HCT116 (cell line): Measurements from ENCODE around the gene IRF2BP2. TPM values are rescaled to one million over a fixed set of nuclear protein-coding genes. Genes with fewer than 3 reads are reported as not detected.

Experiments
- ATAC-seq: fragments of 200-7000 bp; cut with Tn5 transposase; 2 replicates; pipeline ENCODE4 v1.9.1; 2020; ENCODE audit warnings: mild to moderate bottlenecking, moderate library complexity
- BruUV-seq: library from RNA; stranded (reverse); fragments of 400-500 nt; replicated peaks from 2 replicates; lab custom pipeline; 2021; lab: Mats Ljungman, UMichigan
- CTCF ChIA-PET: fragments of 300-600 bp; sonication (Branson Sonifier 250); formaldehyde crosslinking; loops from one replicate; lab custom pipeline; 2021; ENCODE audit warnings: antibody characterized with exemption; lab: Charles Lee
- POLR2A ChIA-PET: fragments of 300-600, 350-600 bp; sonication (Branson Sonifier 250); formaldehyde crosslinking; loops from one replicate; lab custom pipeline; 2021; ENCODE audit warnings: antibody characterized with exemption; lab: Charles Lee
- RAD21 ChIA-PET, 2 experiments: fragments of 300-600 bp; sonication (Branson Sonifier 250); formaldehyde crosslinking; loops; one replicate each; lab custom pipeline; 2023; ENCODE audit warnings: low total read pairs in 2 of 2; ENCODE audit not compliant: uncharacterized antibody in 2 of 2, unreplicated experiment in 2 of 2, low non-redundant PET in 1 of 2; lab: Charles Lee
- DNase-seq: peaks from one replicate; pipeline ENCODE4 v3.0.0-alpha.2; 2010; ENCODE audit warnings: low read depth, low spot score
- H2AFZ ChIP-seq: fragments of 200-600 bp; shearing (Covaris generic), sonication (generic); 2 replicates; pipeline ENCODE4 v1.6.1; 2017; ENCODE audit warnings: low read depth, mixed run types, mixed read lengths, antibody characterized with exemption, low read length; ENCODE audit not compliant: poor library complexity, severe bottlenecking
- H3K27ac ChIP-seq: 2 replicates; pipeline ENCODE4 v1.5.1; 2012; ENCODE audit warnings: low read depth, low read length
- H3K27me3 ChIP-seq: fragments of 200-600 bp; sonication (generic); 2 replicates; pipeline ENCODE4 v1.6.1; 2016; ENCODE audit warnings: mixed run types, low read length, mixed read lengths; ENCODE audit not compliant: insufficient read depth
- H3K36me3 ChIP-seq, 2 experiments: fragments of 200-500 bp in 1 of 2; fragments of 200-600 bp in 1 of 2; sonication (Bioruptor generic) in 1 of 2; sonication (generic) in 1 of 2; 2 replicates each; pipeline versions ENCODE4 v1.5.1 to v1.6.1; 2014 to 2016; ENCODE audit warnings: low read length in 2 of 2, inconsistent platforms in 1 of 2, mixed read lengths in 1 of 2, mixed run types in 1 of 2; ENCODE audit not compliant: insufficient read depth in 2 of 2, control insufficient read depth in 1 of 2
- H3K4me1 ChIP-seq, 2 experiments: fragments of 200-600 bp in 1 of 2; sonication (generic) in 1 of 2; 2 replicates each; pipeline versions ENCODE4 v1.5.1 to v1.6.1; 2012 to 2017; ENCODE audit warnings: low read length in 2 of 2, inconsistent platforms in 1 of 2, mild to moderate bottlenecking in 1 of 2, mixed read lengths in 1 of 2, mixed run types in 1 of 2, moderate library complexity in 1 of 2; ENCODE audit not compliant: insufficient read depth in 2 of 2, control insufficient read depth in 1 of 2
- H3K4me2 ChIP-seq: fragments of 200-600 bp; sonication (generic); 2 replicates; pipeline ENCODE4 v1.6.1; 2017; ENCODE audit warnings: mixed run types, low read length, mixed read lengths
- H3K4me3 ChIP-seq, 2 experiments: fragments of 200-600 bp in 1 of 2; sonication (generic) in 1 of 2; replicated peaks in 1 of 2; 2 replicates each; pipeline ENCODE4 v1.5.1; 2011 to 2016; ENCODE audit warnings: low read length in 2 of 2, control low read depth in 1 of 2, low read depth in 1 of 2, mild to moderate bottlenecking in 1 of 2, mixed read lengths in 1 of 2, mixed run types in 1 of 2
- H3K79me2 ChIP-seq: fragments of 200-600 bp; sonication (generic); 2 replicates; pipeline ENCODE4 v1.6.1; 2017; ENCODE audit warnings: mild to moderate bottlenecking, mixed run types, low read length, moderate library complexity, mixed read lengths; ENCODE audit not compliant: insufficient read depth
- H3K9ac ChIP-seq: fragments of 200-600 bp; sonication (generic); 2 replicates; pipeline ENCODE4 v1.6.1; 2016; ENCODE audit warnings: low read length, mixed read lengths
- H3K9me2 ChIP-seq: fragments of 200-600 bp; sonication (generic), shearing (Covaris generic); 2 replicates; pipeline ENCODE4 v1.6.1; 2017; ENCODE audit warnings: mixed run types, mild to moderate bottlenecking, moderate library complexity; ENCODE audit not compliant: insufficient read depth
- H3K9me3 ChIP-seq, 2 experiments: fragments of 200-500 bp in 1 of 2; fragments of 200-600 bp in 1 of 2; sonication (Bioruptor generic) in 1 of 2; sonication (generic) in 1 of 2; 2 replicates each; pipeline ENCODE4 v1.6.1; 2014 to 2017; ENCODE audit warnings: low read length in 2 of 2, mixed read lengths in 2 of 2, inconsistent platforms in 1 of 2, low read depth in 1 of 2, mild to moderate bottlenecking in 1 of 2, mixed run types in 1 of 2, moderate library complexity in 1 of 2; ENCODE audit not compliant: control insufficient read depth in 1 of 2, insufficient read depth in 1 of 2
- H4K20me1 ChIP-seq: fragments of 200-600 bp; sonication (generic), shearing (Covaris generic); 2 replicates; pipeline ENCODE4 v1.6.1; 2017; ENCODE audit warnings: mixed run types, mild to moderate bottlenecking, moderate library complexity; ENCODE audit not compliant: insufficient read depth
- ATF3 ChIP-seq: IDR thresholded peaks from 2 replicates; pipeline ENCODE4 v1.6.1; 2012
- CEBPB ChIP-seq: IDR thresholded peaks from 2 replicates; pipeline ENCODE4 v1.6.1; 2012; ENCODE audit warnings: low read depth
- EZH2 ChIP-seq: fragments of 200-600 bp; sonication (generic); IDR thresholded peaks from 2 replicates; pipeline ENCODE4 v1.6.1; 2017; ENCODE audit warnings: antibody characterized with exemption, mixed run types
- EZH2phosphoT487 ChIP-seq: fragments of 200-600 bp; IDR thresholded peaks from 2 replicates; pipeline ENCODE4 v1.6.1; 2018; ENCODE audit warnings: antibody characterized with exemption, borderline replicate concordance
- POLR2A ChIP-seq: IDR thresholded peaks from 2 replicates; pipeline ENCODE4 v1.7.0; 2011; ENCODE audit warnings: borderline replicate concordance; ENCODE audit not compliant: insufficient read depth, insufficient read length; ENCODE audit errors: extremely low read depth
- POLR2AphosphoS5 ChIP-seq: IDR thresholded peaks from 2 replicates; pipeline ENCODE4 v1.6.1; 2011; ENCODE audit warnings: mild to moderate bottlenecking, low read depth, low read length, moderate library complexity
- SIN3A ChIP-seq: IDR thresholded peaks from 2 replicates; pipeline ENCODE4 v1.6.1; 2012; ENCODE audit warnings: low read depth
- SRF ChIP-seq: IDR thresholded peaks from 2 replicates; pipeline ENCODE4 v1.6.1; 2012; ENCODE audit warnings: low read depth
- YY1 ChIP-seq: IDR thresholded peaks from 2 replicates; pipeline ENCODE4 v1.6.1; 2011; ENCODE audit warnings: low read length, low read depth, moderate library complexity, mild to moderate bottlenecking; ENCODE audit not compliant: insufficient replicate concordance; ENCODE audit errors: extremely low read depth
- ZFX ChIP-seq: fragments of 450-650 bp; IDR thresholded peaks from 2 replicates; pipeline ENCODE4 v1.6.1; 2017
- ZNF274 ChIP-seq: fragments of 200-500 bp; sonication (Bioruptor generic); IDR thresholded peaks from 2 replicates; pipeline ENCODE4 v1.6.1; 2014; ENCODE audit warnings: mild to moderate bottlenecking, low read depth, low read length, inconsistent platforms
- intact Hi-C: fragments of 100-400 bp; cut with micrococcal nuclease; formaldehyde crosslinking; loops from 2 replicates; pipeline ENCODE4 v1.10.0; 2022
- total RNA-seq: library from RNA; stranded (reverse); gene quantifications from one replicate; pipeline ENCODE4 v1.2.1, GENCODE V29; 2021; ENCODE audit not compliant: unreplicated experiment
- TF ChIP-seq, protein P1 (sequence below): IDR thresholded peaks from 2 replicates; pipeline ENCODE4 v1.6.1; 2011; ENCODE audit warnings: mild to moderate bottlenecking, low read length, moderate library complexity; ENCODE audit not compliant: insufficient replicate concordance; ENCODE audit errors: extremely low read depth
- TF ChIP-seq, protein P2 (sequence below): IDR thresholded peaks from 2 replicates; pipeline ENCODE4 v1.6.1; 2012; ENCODE audit warnings: low read depth
- TF ChIP-seq, protein P3 (sequence below), 3 experiments: fragments of 200-600 bp in 1 of 3; sonication (generic) in 1 of 3; IDR thresholded peaks in 2 of 3; conservative IDR thresholded peaks in 1 of 3; 2 replicates each; pipeline ENCODE4 v1.5.1; 2012 to 2017; ENCODE audit warnings: low read depth in 2 of 3, low read length in 2 of 3, antibody characterized with exemption in 1 of 3, borderline replicate concordance in 1 of 3, control low read depth in 1 of 3, mild to moderate bottlenecking in 1 of 3, mixed read lengths in 1 of 3, mixed run types in 1 of 3, moderate library complexity in 1 of 3; ENCODE audit not compliant: insufficient read depth in 1 of 3

The IRF2BP2 gene
- total RNA-seq, 1 experiment from 2014 or later = 61.3 TPM

DNA sequence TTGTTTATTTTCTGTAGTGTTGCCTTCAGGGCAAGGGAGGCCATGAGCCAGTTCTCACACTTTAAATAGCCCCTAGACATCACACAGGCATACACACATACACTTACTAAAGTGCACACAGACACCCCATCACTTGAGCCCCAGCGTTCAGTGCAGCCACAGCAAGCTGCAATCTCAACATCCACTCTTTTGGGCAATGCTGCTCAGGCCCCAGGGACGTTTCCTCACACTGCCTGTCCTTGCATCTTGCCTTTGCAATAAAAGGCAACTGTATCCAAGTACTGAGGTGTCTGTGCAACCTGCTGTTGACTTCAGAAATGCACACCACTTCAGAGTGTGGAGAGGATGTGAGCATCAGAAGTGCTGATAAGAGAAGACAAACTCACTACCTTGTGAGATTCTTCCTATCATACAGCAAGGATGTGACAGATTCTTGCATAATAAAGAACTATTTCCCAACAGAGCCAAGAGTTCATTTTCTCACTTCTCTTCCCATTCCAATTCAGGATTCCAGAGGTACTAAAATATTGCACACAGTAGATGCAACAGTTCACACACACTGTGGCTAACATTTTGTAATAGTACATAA is 36.2 kb downstream of the IRF2BP2 start (continued):
- TF ChIP-seq, protein P1, sequence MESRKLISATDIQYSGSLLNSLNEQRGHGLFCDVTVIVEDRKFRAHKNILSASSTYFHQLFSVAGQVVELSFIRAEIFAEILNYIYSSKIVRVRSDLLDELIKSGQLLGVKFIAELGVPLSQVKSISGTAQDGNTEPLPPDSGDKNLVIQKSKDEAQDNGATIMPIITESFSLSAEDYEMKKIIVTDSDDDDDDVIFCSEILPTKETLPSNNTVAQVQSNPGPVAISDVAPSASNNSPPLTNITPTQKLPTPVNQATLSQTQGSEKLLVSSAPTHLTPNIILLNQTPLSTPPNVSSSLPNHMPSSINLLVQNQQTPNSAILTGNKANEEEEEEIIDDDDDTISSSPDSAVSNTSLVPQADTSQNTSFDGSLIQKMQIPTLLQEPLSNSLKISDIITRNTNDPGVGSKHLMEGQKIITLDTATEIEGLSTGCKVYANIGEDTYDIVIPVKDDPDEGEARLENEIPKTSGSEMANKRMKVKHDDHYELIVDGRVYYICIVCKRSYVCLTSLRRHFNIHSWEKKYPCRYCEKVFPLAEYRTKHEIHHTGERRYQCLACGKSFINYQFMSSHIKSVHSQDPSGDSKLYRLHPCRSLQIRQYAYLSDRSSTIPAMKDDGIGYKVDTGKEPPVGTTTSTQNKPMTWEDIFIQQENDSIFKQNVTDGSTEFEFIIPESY = no peak
- TF ChIP-seq ATF3 (no peak), EZH2 (no peak), ZNF274 (no peak)

DNA sequence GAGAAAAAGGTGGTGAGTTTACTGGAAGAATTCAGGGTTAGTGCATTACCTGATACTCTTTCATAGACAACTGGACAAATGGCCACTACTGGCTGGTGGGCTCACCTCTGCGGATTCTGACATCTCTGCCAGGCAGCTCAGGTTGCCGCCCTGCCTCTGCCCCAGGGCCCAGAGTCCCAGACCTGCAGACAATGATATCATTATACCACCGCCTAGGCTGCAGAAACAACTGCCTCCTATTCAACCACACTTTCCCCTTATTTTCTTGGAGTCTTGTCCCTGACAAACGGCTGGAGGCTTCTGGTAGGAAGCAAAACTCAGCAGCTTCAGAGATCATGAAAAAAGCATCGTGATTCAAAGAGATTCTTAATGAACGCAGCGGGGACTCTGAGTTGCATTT is 37.0 kb downstream of the IRF2BP2 start:
- Histone ChIP-seq H3K4me2 (no peak overlapping the region), H3K36me3 (no peaks in the 10 kb centered on the region), H3K27me3 (no peaks in the 10 kb centered on the region), H2AFZ (no peak overlapping the region), H3K27ac (no peak overlapping the region), H3K79me2 (no peaks in the 10 kb centered on the region), H3K9ac (no peak overlapping the region), H3K9me2 (no peaks in the 10 kb centered on the region), H3K4me3 (no peak overlapping the region), H3K4me1 (no peaks in the 10 kb centered on the region), H4K20me1 (no peaks in the 10 kb centered on the region), H3K9me3 (no peaks in the 10 kb centered on the region)
- ChIA-PET CTCF (no interaction called here), POLR2A (no interaction called here), RAD21 (no interaction called here)
- DNase-seq = no peak
- no TSS peak for BruUV-seq
- intact Hi-C loops = no loop called here
- ATAC-seq = no peak
- TF ChIP-seq SIN3A (no peak), SRF (no peak), ZFX (no peak), YY1 (no peak), POLR2A (no peak), POLR2AphosphoS5 (no peak), CEBPB (no peak), EZH2phosphoT487 (no peak)
- TF ChIP-seq, protein P1 = no peak
- TF ChIP-seq, protein P2, sequence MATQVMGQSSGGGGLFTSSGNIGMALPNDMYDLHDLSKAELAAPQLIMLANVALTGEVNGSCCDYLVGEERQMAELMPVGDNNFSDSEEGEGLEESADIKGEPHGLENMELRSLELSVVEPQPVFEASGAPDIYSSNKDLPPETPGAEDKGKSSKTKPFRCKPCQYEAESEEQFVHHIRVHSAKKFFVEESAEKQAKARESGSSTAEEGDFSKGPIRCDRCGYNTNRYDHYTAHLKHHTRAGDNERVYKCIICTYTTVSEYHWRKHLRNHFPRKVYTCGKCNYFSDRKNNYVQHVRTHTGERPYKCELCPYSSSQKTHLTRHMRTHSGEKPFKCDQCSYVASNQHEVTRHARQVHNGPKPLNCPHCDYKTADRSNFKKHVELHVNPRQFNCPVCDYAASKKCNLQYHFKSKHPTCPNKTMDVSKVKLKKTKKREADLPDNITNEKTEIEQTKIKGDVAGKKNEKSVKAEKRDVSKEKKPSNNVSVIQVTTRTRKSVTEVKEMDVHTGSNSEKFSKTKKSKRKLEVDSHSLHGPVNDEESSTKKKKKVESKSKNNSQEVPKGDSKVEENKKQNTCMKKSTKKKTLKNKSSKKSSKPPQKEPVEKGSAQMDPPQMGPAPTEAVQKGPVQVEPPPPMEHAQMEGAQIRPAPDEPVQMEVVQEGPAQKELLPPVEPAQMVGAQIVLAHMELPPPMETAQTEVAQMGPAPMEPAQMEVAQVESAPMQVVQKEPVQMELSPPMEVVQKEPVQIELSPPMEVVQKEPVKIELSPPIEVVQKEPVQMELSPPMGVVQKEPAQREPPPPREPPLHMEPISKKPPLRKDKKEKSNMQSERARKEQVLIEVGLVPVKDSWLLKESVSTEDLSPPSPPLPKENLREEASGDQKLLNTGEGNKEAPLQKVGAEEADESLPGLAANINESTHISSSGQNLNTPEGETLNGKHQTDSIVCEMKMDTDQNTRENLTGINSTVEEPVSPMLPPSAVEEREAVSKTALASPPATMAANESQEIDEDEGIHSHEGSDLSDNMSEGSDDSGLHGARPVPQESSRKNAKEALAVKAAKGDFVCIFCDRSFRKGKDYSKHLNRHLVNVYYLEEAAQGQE = no peak
- TF ChIP-seq, protein P3, sequence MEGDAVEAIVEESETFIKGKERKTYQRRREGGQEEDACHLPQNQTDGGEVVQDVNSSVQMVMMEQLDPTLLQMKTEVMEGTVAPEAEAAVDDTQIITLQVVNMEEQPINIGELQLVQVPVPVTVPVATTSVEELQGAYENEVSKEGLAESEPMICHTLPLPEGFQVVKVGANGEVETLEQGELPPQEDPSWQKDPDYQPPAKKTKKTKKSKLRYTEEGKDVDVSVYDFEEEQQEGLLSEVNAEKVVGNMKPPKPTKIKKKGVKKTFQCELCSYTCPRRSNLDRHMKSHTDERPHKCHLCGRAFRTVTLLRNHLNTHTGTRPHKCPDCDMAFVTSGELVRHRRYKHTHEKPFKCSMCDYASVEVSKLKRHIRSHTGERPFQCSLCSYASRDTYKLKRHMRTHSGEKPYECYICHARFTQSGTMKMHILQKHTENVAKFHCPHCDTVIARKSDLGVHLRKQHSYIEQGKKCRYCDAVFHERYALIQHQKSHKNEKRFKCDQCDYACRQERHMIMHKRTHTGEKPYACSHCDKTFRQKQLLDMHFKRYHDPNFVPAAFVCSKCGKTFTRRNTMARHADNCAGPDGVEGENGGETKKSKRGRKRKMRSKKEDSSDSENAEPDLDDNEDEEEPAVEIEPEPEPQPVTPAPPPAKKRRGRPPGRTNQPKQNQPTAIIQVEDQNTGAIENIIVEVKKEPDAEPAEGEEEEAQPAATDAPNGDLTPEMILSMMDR (IDR thresholded peaks at IDR 0.05 in 2 of 3, conservative IDR thresholded peaks at IDR 0.05 in 1 of 3; ENCODE audit: borderline replicate concordance in 1 of 3, insufficient read depth in 1 of 3, low read depth in 2 of 3, low read length in 2 of 3) = no peak
